GM19193 (cell line): Measurements from ENCODE around the gene MIAT.

ENCODE experiments used
- POLR2A ChIP-seq: IDR thresholded peaks from 4 replicates; pipeline ENCODE4 v1.6.1; 2011; ENCODE audit not compliant: insufficient read depth, insufficient read length; ENCODE audit errors: extremely low read depth

Gene MIAT

GRCh38 chr22:26621663-26622062 is 35.7 kb upstream of the MIAT start, which contains the start of gene CRYBA4:
Gene CRYBA4, plus strand, starts transcription at chr22:26621963. Its CDS starts 634 bp downstream, at chr22:26622597.
- no peak for TF ChIP-seq POLR2A

- no peak for TF ChIP-seq POLR2A
These were observed 33.4 kb upstream of the MIAT start for GRCh38 chr22:26623984-26624383.

- TF ChIP-seq POLR2A = no peak
These were observed 32.6 kb upstream of the MIAT start for GRCh38 chr22:26624803-26625202.

GRCh38 chr22:26629988-26630761 is 27.2 kb upstream of the MIAT start:
- no peak for TF ChIP-seq POLR2A

GRCh38 chr22:26631282-26631681 is 26.1 kb upstream of the MIAT start:
- no peak for TF ChIP-seq POLR2A

GRCh38 chr22:26632422-26633155 is 24.8 kb upstream of the MIAT start:
- TF ChIP-seq POLR2A = no peak

GRCh38 chr22:26634189-26634588 is 23.2 kb upstream of the MIAT start:
- no peak for TF ChIP-seq POLR2A

GRCh38 chr22:26635117-26635516 is 22.3 kb upstream of the MIAT start:
- no peak for TF ChIP-seq POLR2A

GRCh38 chr22:26636296-26636695 is 21.1 kb upstream of the MIAT start:
- TF ChIP-seq POLR2A = no peak

GRCh38 chr22:26642465-26643417 is 14.6 kb upstream of the MIAT start:
- TF ChIP-seq POLR2A = no peak

- no peak for TF ChIP-seq POLR2A
These were observed 13.8 kb upstream of the MIAT start for GRCh38 chr22:26643418-26644100.

- TF ChIP-seq POLR2A = no peak
These were observed 11.2 kb upstream of the MIAT start for GRCh38 chr22:26646158-26646557.

GRCh38 chr22:26648011-26648497 is 9.3 kb upstream of the MIAT start:
- no peak for TF ChIP-seq POLR2A
